NCI-H2081 treated with DMSO at 0.1 percent for 48 hours (cell line): ENCODE measurements around the gene SCG5.

Experiments used
- DNase-seq: peaks from one replicate; lab custom pipeline; 2025; lab: John Stamatoyannopoulos, UW

Gene SCG5

DNA sequence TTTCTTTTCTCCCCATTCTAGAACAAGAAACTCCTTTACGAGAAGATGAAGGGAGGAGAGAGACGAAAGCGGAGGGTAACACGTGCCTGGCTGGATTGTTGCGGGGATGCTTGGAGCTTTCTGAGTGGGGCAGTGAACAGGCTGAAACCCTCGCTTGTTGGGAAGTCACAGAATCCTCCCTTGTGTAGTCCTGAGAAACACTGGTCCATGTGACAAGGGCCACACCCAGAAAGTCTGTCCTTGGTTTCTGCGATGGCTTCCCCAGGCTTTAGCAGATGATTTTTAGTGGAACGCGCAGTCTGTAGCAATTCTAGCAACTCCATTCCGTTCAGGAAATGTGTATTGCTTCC, 50.2 kb downstream of the SCG5 start:
- DNase-seq: no peak

- DNase-seq: no peak
These were observed 50.8 kb downstream of the SCG5 start for GRCh38 chr15:32692286-32692685.

GRCh38 chr15:32694222-32694983, 52.9 kb downstream of the SCG5 start:
- no peak for DNase-seq

DNA sequence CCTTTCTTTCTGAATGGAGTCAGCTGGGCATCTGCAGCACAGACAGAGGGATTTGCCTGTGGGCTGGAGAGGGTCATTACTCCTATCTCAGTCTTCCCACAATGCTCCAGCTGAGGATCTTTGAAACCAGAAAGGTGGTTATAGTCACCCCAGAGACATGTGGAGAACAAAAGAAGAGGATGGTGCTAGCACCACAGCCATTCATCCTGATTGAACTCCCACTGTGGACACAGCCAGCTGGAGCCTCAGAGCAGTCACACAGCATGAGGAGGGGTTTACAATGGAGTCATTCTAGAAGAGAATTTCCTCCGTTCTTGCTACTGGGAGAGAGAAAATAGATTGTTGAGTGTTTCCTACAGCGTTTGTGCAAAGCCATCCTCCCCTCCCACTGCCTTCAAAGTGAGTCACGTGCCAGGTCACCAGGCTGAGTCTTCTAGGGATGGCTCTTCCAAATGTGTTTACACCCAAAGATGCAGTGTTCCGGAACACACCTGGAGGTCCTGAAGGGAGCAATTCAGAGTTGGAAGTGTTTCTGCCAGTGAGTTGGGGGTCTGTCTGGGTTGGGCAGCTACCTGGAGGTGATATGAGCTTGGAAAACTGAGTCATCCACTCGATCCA, 57.4 kb downstream of the SCG5 start:
- no peak for DNase-seq

DNA sequence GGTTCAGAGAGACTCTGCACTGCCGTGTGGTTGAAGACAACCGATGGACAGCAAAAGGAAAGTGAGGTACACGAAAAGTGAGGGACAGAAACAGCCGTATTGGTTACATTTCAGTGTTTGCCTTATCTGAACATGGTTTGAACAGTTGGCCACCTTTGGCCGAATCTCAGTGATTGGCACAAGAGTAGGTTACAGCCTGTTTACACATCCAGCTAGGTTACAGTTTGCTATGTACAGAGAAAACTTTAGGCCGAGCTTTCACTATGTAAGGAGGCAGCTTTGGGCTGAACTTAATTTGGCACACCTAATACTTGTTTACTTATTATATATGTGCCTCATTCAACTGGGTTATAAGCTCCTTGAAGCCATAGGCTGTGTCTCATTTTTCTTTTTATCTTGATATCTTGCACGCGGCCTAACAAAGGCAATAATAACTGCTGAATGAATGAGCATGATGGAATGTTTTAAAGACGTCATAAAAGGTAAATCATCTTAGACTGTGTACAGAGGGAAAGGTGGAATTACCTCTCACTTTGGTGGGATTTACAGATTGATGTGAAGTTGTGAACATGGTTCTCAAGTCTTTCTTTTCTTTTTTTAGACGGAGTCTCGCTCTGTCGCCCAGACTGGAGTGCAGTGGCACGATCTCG, 59.1 kb downstream of the SCG5 start:
- DNase-seq: no peak

DNA sequence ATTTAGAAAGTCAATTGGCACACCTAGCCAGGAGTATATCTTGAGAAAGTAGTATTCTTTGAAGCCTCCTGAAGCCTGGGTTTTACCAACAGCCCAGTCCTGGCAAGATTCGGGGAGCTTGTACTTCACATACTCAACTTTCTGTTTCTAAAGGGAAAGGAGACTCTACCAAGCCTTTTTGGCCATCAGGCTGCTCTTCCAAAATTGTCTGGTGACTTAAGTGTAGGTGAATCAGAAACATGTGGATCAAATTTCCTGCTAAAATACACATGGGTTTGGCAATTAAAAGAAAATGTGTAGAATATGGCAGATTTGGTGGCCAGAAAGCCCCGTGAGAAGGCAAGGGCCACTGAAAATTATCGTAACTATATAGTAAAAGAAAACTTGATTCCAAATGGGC, 60.4 kb downstream of the SCG5 start:
- DNase-seq: no peak

- DNase-seq: no peak
These were observed 63.0 kb downstream of the SCG5 start for GRCh38 chr15:32704395-32704981.

DNA sequence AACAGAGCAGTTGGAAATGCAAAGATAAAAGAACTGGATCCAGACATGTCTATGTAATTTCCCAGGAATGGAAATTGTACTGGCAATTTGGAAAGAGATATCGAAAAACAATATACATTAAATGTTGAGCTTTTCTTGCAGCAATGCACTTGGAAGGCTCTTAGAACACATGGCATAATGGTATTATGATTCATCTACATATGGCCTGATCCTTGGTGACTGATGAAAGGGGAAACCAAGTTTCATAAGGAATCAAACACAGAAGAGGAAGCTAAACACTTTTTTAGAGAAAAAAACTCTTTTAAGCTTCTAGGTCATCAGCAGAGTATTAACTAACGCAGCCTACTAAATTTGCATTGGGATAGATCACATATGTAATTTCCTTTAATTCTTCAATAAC, 63.9 kb downstream of the SCG5 start:
- no peak for DNase-seq

GRCh38 chr15:32706704-32707103, 65.2 kb downstream of the SCG5 start:
- DNase-seq: no peak

GRCh38 chr15:32707436-32707835, 65.9 kb downstream of the SCG5 start:
- DNase-seq: no peak

- DNase-seq: no peak
These were observed 68.0 kb downstream of the SCG5 start for GRCh38 chr15:32709295-32710033.

- DNase-seq: no peak
These were observed 73.8 kb downstream of the SCG5 start for GRCh38 chr15:32715276-32715675.

- DNase-seq: no peak
These were observed 74.9 kb downstream of the SCG5 start for GRCh38 chr15:32716216-32716914.

- DNase-seq: no peak
These were observed 75.5 kb downstream of the SCG5 start for GRCh38 chr15:32716915-32717425.

GRCh38 chr15:32717426-32718226, 76.1 kb downstream of the SCG5 start, which contains the start of gene GREM1:
GREM1 (plus strand) TSS chr15:32718004; CDS start chr15:32730691, 12,687 bp downstream.
- DNase-seq: no peak

- no peak for DNase-seq
These were observed 76.8 kb downstream of the SCG5 start for GRCh38 chr15:32718227-32718820.

DNA sequence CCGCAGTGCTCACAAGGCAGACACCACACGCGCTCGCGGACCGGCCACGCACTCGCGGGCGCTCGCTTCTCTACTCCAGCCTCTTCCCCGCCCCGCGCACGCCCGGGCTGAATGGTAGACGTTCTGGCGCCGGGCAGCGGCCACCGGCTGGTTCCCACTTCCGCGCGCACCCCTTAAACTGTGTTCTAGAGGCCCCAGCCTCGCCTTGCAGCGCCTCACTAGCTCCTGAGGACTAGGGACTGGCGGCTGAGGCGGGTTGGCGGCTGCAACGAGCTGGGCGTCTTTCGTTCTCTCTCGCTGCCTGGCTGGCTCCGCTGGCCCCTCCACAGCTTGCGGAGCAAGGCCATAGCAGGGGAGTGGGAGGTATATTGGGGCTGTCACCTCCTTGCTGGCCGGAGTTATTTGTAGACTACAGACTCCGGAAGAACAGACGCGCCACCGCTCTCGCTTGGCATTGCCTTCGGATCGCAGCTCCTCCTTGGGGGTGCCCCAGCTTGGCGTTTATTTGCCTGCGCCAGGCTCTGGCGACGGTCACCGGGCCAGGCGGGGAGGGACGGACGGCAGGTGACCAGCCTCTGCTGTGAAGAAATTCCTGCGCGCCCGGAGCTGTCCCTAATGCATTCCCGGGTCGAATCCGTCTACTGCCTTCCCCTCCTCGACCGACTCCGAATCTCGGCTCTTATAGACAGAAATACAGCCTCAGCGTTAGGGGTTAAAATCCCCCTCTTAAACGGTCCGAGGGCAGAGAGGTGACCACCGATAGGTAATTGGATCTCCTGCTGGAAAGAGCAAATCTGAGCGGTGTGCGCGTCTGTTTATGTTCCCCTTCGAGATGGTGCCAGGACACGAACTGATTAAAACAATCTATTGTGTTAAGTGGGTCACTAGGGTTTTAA, 77.6 kb downstream of the SCG5 start:
- no peak for DNase-seq

DNA sequence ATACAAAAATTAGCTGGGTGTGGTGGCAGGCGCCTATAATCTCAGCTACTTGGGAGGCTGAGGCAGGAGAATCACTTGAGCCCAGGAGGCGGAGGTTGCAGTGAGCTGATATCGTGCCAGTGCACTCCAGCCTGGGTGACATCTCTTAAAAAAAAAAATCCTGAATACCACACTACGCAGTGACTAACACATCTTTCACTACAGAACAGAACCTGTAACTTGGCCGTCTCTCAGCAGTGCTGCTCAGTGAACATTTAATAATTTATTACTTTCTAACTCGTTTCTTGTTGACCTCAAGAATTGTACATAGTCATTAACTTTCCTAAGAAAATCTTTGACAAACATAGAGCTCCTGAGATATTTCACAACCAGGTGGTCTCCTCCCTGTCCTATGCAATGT, 80.1 kb downstream of the SCG5 start:
- DNase-seq: no peak

GRCh38 chr15:32722136-32722535, 80.6 kb downstream of the SCG5 start:
- no peak for DNase-seq
